ENCODE data around the gene ENAH.
"Not testable (repeated sequence)": the region's sequence is repeated elsewhere in the genome, so short reads cannot be mapped to it uniquely, and the experiment has no call there.

The ENAH gene

DNA sequence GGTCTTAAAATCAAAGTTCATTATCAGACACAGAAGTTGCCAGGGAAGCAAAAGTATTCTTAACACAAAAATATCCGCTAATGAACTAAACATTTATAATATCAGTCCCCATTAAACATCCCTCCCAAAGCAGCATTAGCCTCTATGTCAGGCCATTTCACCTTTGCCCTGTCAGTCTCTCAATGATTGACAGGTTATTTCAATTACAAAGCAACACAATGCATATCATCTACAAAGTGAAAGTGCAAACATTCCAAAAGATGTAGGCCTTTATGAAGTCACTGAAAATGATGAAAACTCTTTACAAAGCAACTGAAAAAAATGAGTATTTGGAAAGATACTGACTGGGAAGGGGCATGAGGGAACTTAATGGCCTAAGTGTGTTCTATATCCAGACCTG is 14.1 kb downstream of the ENAH start:
- DNase-seq: no peak

- no peak for DNase-seq
These were observed 15.2 kb downstream of the ENAH start for GRCh38 chr1:225637651-225638199.

DNA sequence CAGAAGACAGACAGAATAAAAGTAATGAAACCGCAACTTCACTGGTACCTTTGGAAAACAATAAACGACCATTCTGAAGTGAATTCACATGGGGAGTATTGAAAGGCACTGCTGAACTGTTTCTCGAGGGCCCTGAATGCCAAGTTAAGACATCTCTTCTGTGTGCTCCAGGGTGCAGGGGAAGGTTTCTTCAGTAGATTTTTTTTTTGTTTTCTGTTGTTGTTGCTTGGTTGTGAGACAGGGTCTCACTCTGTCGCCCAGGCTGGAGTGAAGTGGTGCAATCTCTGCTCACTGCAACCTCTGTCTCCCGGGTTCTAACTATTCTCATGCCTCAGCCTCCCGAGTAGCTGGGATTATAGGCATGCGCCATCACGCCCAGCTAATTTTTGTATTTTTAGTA is 15.9 kb downstream of the ENAH start:
- DNase-seq: not testable (repeated sequence)

DNA sequence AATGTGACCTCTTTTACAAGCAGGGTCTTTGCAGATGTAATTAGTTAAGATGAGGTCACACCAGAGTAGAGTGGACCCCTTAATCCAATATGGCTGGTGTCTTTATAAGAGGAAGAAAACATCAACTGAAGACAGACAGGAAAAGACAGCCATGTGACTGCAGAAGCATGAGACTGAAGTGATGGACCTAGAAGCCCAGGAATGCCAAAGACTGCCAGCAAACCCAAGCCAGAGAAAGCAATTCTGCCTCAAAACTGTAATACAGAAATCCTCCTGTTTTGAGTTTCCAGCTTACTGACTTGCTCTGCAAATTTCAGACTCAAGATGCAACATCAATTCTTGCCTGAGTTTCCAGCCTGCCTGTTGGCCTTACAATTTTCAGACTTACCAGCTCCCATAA is 17.3 kb downstream of the ENAH start:
- no peak for DNase-seq

DNA sequence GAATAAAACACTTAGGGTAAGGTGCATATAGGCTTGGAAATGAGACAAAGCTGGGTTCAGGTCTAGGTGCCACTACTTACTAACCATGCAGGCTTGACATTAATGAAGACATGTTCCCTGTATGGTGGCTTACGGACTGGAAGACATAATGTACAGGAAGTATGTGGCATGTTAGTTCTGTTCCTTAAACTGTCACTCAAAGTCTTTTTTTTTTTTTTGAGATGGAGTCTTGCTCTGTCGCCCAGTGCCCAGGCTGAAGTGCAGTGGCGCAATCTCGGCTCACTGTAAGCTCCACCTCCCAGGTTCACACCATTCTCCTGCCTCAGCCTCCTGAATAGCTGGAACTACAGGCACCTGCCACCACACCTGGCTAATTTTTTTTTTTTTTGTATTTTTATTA is 20.1 kb downstream of the ENAH start:
- not testable (repeated sequence) for DNase-seq

- no peak for DNase-seq
These were observed 21.8 kb downstream of the ENAH start for GRCh38 chr1:225631021-225631663.

DNA sequence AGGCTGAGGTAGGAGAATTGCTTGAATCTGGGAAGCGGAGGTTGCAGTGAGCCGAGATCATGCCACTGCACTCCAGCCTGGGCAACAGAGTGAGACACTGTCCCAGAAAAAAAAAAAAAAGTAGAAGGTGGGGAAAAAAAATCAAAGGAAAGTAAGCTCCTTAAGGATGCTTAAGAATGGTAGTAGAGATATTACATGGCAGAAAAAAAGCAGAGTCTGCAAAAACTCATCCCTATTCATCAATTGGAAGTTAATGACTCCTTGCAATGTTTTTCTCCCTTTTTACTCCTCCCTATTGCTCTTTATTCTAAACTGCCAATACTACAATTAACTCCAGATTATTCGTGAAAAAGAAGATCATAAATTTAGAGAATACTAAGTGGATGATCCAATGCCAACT is 23.4 kb downstream of the ENAH start:
- DNase-seq: no peak

DNA sequence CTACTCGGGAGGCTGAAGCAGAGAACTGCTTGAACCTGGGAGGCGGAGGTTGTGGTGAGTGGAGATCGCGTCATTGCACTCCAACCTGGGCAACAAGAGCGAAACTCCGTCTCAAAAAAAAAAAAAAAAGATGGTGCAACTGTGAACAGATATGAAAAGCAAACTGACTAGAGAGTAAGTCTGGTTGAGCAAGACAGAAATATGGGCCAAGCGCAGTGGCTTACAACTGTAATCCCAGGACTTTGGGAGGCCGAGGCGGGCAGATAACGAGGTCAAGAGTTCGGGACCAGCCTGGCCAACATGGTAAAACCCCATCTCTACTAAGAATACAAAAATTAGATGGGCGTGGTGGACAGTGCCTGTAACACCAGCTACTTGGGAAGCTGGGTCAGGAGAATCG is 24.1 kb downstream of the ENAH start:
- DNase-seq: not testable (repeated sequence)

GRCh38 chr1:225627304-225627947 is 25.5 kb downstream of the ENAH start:
- DNase-seq: no peak

DNA sequence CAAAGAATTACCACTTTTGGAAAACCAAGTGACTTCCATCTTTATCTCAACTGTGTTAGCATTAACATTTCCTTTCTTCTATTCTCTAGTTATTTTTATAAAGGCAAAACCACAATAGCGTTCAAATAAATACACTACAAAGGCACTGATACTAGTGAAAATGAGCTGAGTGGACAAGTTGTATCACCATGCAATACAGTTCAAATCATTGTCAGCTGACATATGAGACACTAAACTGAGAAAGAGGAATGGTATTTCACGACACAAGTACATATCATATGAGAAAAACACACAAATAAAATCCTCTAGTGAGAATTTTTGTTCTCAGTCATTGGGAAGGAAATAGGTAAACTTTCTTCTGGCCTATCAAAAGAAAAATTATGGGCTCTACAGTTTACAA is 26.2 kb downstream of the ENAH start:
- no peak for DNase-seq

DNA sequence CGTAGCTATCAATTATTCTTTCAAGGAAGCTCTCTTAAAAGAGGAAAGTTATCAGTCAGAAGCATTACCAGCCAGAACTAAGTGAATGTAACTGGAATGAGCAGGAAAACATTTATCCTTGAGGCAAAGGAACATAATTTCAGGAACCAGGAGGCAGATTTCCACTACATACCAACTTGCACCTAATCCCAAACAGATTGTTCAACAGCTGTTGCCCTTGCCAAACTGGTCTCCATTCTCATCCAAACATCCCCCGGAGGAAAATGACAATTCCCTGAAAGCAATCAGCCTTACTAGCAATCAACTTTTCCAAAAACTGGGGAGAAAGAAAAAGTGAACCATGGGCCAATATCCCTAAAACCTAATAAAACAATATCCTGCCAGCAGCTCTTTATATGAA is 35.0 kb downstream of the ENAH start:
- DNase-seq: no peak

- no peak for DNase-seq
These were observed 35.4 kb downstream of the ENAH start for GRCh38 chr1:225617479-225617878.

- DNase-seq: not testable (repeated sequence)
These were observed 37.5 kb downstream of the ENAH start for GRCh38 chr1:225615403-225615790.

- DNase-seq: no peak
These were observed 39.9 kb downstream of the ENAH start for GRCh38 chr1:225613006-225613405.

DNA sequence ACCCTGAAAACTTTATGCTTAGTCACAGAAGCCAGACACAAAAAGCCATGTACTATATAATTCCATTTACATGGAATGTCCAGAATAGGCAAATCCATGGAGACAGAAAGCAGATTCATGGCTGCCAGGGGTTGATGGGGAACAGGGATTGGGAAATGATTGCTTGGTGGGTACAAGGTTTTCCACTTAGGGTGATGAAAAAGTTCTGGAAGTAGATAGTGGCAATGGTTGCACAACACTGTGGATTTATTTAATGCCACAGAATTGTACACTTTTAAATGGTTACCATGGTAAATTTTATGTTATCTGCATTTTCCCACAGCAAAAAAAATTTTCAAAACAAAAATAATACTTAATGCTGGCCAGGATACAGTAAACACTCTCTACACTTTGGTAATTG is 40.6 kb downstream of the ENAH start:
- DNase-seq: no peak

DNA sequence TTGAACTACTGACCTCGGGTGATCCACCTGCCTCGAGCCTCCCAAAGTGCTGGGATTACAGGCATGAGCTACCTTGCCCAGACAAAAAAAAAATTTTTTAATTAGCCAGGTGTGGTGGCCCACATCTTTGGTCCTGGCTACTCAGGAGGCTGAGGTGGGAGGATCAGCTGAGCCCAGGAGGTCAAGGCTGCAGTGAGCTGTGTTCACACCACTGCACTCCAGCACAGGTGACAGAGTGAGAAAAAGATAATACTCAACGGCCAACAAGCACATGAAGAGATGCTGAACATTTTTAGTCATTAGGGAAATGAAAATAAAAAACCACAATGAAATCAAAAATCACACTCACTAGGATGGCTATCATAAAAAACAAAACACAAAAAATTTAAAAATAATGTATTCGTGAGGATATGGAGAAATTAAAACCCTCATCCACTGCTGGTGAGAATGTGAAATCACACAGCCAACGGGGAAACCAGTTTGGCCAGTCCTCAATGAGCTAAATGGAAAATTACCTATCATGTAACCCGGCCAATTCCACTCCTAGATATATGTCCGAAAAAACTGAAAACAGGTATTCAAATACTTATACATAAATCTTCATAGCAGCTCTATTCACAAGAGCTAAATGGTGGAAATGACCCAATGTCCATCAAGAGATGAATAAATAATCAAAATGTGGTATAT is 41.2 kb downstream of the ENAH start:
- no peak for DNase-seq

DNA sequence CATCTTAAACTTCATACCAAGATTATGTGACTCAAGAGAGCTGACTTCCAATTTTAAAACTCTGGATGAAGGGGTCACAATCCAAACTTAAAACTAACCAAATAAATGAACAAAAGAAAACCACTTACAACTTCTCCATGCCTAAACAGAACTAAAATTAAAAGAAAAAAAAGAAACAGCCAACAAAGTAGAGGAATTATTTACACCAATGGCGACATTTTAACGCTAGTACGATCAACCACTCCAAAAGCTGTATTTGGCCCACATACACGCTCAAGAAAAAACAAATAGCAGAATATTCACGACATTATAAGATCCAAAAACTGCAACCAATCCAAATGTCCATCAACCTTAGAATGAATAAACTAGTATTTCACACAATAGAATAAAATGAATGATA is 42.4 kb downstream of the ENAH start:
- DNase-seq: no peak

GRCh38 chr1:225608014-225608796 is 44.7 kb downstream of the ENAH start:
- DNase-seq: no peak

DNA sequence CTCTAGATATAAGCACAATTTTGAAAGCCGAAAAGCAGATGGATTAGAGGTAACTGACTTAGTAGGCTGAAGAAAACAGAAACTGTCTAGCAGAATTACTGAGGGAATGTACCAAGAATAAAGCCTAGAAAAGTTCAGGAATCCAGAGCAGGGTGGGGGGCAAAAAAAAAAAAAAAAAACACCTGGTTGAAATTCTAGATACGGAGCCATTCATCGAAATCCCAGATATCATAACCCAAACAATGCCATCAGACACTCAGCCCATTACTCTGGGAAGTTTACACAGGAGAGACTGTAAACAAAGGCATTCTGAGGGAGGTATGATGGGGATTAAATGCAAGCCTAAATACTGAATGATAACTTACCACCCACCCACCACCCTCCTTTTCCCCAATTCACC is 45.6 kb downstream of the ENAH start:
- DNase-seq: no peak

DNA sequence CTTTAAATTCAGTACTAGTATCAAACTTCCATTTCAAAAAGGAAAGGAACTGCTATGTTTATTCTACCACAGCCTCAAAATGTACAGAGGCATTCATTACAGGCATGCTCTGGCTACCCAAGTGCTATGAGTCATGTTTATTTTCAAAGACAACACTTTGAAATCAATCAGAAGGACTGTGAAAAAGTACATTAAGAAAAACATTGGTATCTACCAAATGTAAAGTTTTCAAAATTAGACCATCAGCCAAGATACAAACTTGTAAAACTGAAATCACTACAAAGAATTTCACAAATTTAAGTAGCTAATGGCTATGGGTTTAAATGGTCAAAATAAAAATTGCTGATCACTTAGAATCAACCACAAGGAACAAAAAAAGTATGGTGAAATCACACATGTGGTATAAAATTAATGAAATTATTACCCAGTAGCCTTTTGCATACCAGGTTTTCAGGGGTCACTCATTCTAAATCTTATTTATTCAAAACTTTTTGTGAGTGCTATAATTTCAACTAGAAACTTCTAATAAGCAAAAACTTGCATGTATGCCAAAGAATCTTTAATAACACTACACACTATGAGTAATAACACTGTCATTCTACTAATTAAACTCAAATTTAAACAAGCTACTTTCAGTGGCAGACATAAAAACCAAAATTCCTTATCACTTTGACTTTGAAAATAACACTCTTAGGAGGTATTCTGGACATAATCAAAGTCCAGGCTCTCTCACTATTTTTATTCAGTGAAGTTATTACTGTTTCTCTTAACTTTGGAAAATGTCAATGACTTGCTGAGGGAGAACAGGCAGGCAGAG is 49.2 kb downstream of the ENAH start:
- no peak for DNase-seq

GRCh38 chr1:225602590-225603206 is 50.2 kb downstream of the ENAH start:
- DNase-seq: no peak

All from activated CD4-positive, alpha-beta T cell treated with anti-CD3 and anti-CD28 coated beads, Interleukin-2, amount 50 U/mL, for 16 hours (primary cell).